Left lung (tissue), 10 donors: ENCODE results near the gene PHEX. TPM values are rescaled to one million over a fixed set of nuclear protein-coding genes. Genes with fewer than 3 reads are reported as not detected.

Experiments used
- ATAC-seq: fragments of 200-7000 bp; cut with Tn5 transposase; one replicate; pipeline ENCODE4 v1.9.1; 2020; ENCODE audit warnings: moderate library complexity
- DNase-seq, 4 donors: peaks; one replicate each; pipeline ENCODE4 v3.0.0-alpha.2; 2013 to 2020
- H3K27ac ChIP-seq, 2 donors: fragments of 200-600 bp; sonication (generic) in 1 of 2; one replicate each; pipeline versions ENCODE4 v1.5.0 to v1.8.0; 2020 to 2021
- H3K27me3 ChIP-seq, 2 donors: fragments of 200-600 bp; sonication (generic) in 1 of 2; one replicate each; pipeline versions ENCODE4 v1.5.0 to v1.8.0; 2020 to 2021
- H3K36me3 ChIP-seq, 2 donors: fragments of 200-600 bp; sonication (generic) in 1 of 2; one replicate each; pipeline versions ENCODE4 v1.5.0 to v1.8.0; 2020 to 2021
- H3K4me1 ChIP-seq, 2 donors: fragments of 200-600 bp; one replicate each; pipeline ENCODE4 v1.8.0; 2021
- H3K4me3 ChIP-seq, 2 donors: fragments of 200-600 bp; sonication (generic) in 1 of 2; one replicate each; pipeline versions ENCODE4 v1.5.0 to v1.8.0; 2020 to 2021; ENCODE audit warnings: mild to moderate bottlenecking in 1 of 2
- H3K9me3 ChIP-seq, 2 donors: fragments of 200-600 bp; sonication (generic) in 1 of 2; one replicate each; pipeline versions ENCODE4 v1.5.0 to v1.8.0; 2020 to 2021
- CTCF ChIP-seq, 2 donors: fragments of 200-600 bp; sonication (generic) in 1 of 2; IDR thresholded peaks; one replicate each; pipeline versions ENCODE4 v1.5.0 to v1.8.0; 2021; ENCODE audit warnings: antibody characterized with exemption in 2 of 2
- intact Hi-C, 2 donors: fragments of 100-400 bp; cut with DNase I; formaldehyde crosslinking; loops; one replicate each; pipeline versions ENCODE4 v1.11.2 to v1.14.2; 2022
- polyA plus RNA-seq, 6 donors: library from polyadenylated mRNA; unstranded; fragments of 120-200 nt; gene quantifications; one replicate each; pipeline ENCODE4 v1.2.1, GENCODE V29; 2013; ENCODE audit not compliant: insufficient read length in 6 of 6
- total RNA-seq, 2 donors: library from RNA; stranded (reverse); fragmentation: NEBNext Ultra II Directional; extraction: Animal tissue kit (Norgen Biotek cat#: 25700); gene quantifications; one replicate each; pipeline ENCODE4 v1.2.1, GENCODE V29; 2021
- donor health status: DM: no; HTN: yes; CAD: no.
- donor health status: DM: no; HTN: no; CAD: no.

Gene PHEX
- total and polyA plus RNA-seq, 8 donors = 4.2 to 21.6 (median 8.5) TPM

GRCh38 chrX:22147214-22147613 is 115.1 kb downstream of the PHEX start:
- no peak overlapping the region for H3K4me3 ChIP-seq
- ATAC-seq = no peak
- TF ChIP-seq CTCF (IDR thresholded peaks at IDR 0.05) = no peak
- H3K4me1 ChIP-seq = no peaks in the 10 kb centered on the region
- H3K27me3 ChIP-seq = no peaks in the 10 kb centered on the region
- H3K9me3 ChIP-seq = no peaks in the 10 kb centered on the region
- H3K36me3 ChIP-seq = no peaks in the 10 kb centered on the region
- no peak overlapping the region for H3K27ac ChIP-seq
- DNase-seq = no peak
- intact Hi-C loops = no loop called here

GRCh38 chrX:22147942-22148341 is 115.8 kb downstream of the PHEX start:
- DNase-seq (no peak), ATAC-seq (no peak)
- H3K4me1 ChIP-seq = no peaks in the 10 kb centered on the region
- no peak overlapping the region for H3K4me3 ChIP-seq
- no peaks in the 10 kb centered on the region for H3K9me3 ChIP-seq
- no peaks in the 10 kb centered on the region for H3K36me3 ChIP-seq
- TF ChIP-seq CTCF (IDR thresholded peaks at IDR 0.05) = no peak
- intact Hi-C loops = no loop called here
- no peaks in the 10 kb centered on the region for H3K27me3 ChIP-seq
- no peak overlapping the region for H3K27ac ChIP-seq

- Histone ChIP-seq H3K9me3 (no peaks in the 10 kb centered on the region), H3K4me3 (no peak overlapping the region), H3K27me3 (no peaks in the 10 kb centered on the region), H3K36me3 (no peaks in the 10 kb centered on the region), H3K27ac (no peak overlapping the region), H3K4me1 (no peaks in the 10 kb centered on the region)
- no peak for TF ChIP-seq CTCF (IDR thresholded peaks at IDR 0.05)
- intact Hi-C loops = no loop called here
- DNase-seq = no peak
- ATAC-seq = no peak
Observed at GRCh38 chrX:22148565-22148964, 116.4 kb downstream of the PHEX start.

- Histone ChIP-seq H3K4me1 (no peaks in the 10 kb centered on the region), H3K27me3 (no peaks in the 10 kb centered on the region), H3K4me3 (no peak overlapping the region), H3K9me3 (no peaks in the 10 kb centered on the region), H3K36me3 (no peaks in the 10 kb centered on the region), H3K27ac (no peak overlapping the region)
- intact Hi-C loops = no loop called here
- no peak for ATAC-seq
- DNase-seq = no peak
- no peak for TF ChIP-seq CTCF (IDR thresholded peaks at IDR 0.05)
Observed at GRCh38 chrX:22150371-22150770, 118.2 kb downstream of the PHEX start.

GRCh38 chrX:22155126-22155525 is 123.0 kb downstream of the PHEX start:
- Histone ChIP-seq H3K4me1 (no peaks in the 10 kb centered on the region), H3K27me3 (no peaks in the 10 kb centered on the region), H3K36me3 (no peaks in the 10 kb centered on the region), H3K27ac (no peak overlapping the region), H3K4me3 (no peak overlapping the region), H3K9me3 (no peaks in the 10 kb centered on the region)
- TF ChIP-seq CTCF (IDR thresholded peaks at IDR 0.05) = no peak
- ATAC-seq = no peak
- intact Hi-C loops = no loop called here
- DNase-seq = no peak
